Caco-2 (cell line): ENCODE results near the gene WIPF3. TPM values are rescaled to one million over a fixed set of nuclear protein-coding genes. Genes with fewer than 3 reads are reported as not detected.

ENCODE experiments used
- BruUV-seq: library from RNA; stranded (reverse); fragments of 400-500 nt; replicated peaks from 2 replicates; lab custom pipeline; 2021; lab: Mats Ljungman, UMichigan
- CTCF ChIA-PET: fragments of 300-600 bp; sonication (Branson Sonifier 250); formaldehyde crosslinking; loops from one replicate; lab custom pipeline; 2022; ENCODE audit warnings: antibody characterized with exemption; lab: Charles Lee
- POLR2A ChIA-PET: fragments of 300-600 bp; sonication (Branson Sonifier 250); formaldehyde crosslinking; loops from one replicate; lab custom pipeline; 2022; ENCODE audit warnings: antibody characterized with exemption; lab: Charles Lee
- DNase-seq, 2 experiments: peaks; one replicate each; pipeline versions ENCODE4 v3.0.0 to v3.0.0-alpha.2; 2020 to 2022
- H3K27me3 ChIP-seq: replicated peaks from 2 replicates; pipeline ENCODE4 v1.6.0; 2011; ENCODE audit warnings: low read length; ENCODE audit not compliant: control insufficient read depth, insufficient read depth
- H3K36me3 ChIP-seq: 2 replicates; pipeline ENCODE4 v1.5.1; 2011; ENCODE audit warnings: low read length; ENCODE audit not compliant: control insufficient read depth, insufficient read depth
- H3K4me1 ChIP-seq: fragments of 250-450 bp; sonication (Bioruptor Pico); 2 replicates; pipeline ENCODE4 v1.5.1; 2020; ENCODE audit warnings: mild to moderate bottlenecking
- H3K4me3 ChIP-seq: 2 replicates; pipeline ENCODE4 v1.5.1; 2011; ENCODE audit warnings: low read depth, mild to moderate bottlenecking, control low read depth, low read length
- H3K9me3 ChIP-seq: fragments of 250-450 bp; sonication (Bioruptor Pico); 2 replicates; pipeline ENCODE4 v1.5.1; 2020; ENCODE audit warnings: mild to moderate bottlenecking, moderate library complexity
- H3K27ac Mint-ChIP-seq: one replicate; pipeline ENCODE4 v1.8.0; 2022; ENCODE audit warnings: mixed read lengths; ENCODE audit not compliant: unreplicated experiment
- H3K27me3 Mint-ChIP-seq: one replicate; pipeline ENCODE4 v1.8.0; 2022; ENCODE audit warnings: mixed read lengths; ENCODE audit not compliant: insufficient read depth, unreplicated experiment
- H3K36me3 Mint-ChIP-seq: one replicate; pipeline ENCODE4 v1.8.0; 2022; ENCODE audit warnings: mild to moderate bottlenecking, mixed read lengths; ENCODE audit not compliant: insufficient read depth, unreplicated experiment
- H3K4me1 Mint-ChIP-seq: one replicate; pipeline ENCODE4 v1.8.0; 2022; ENCODE audit warnings: low read depth, mixed read lengths; ENCODE audit not compliant: unreplicated experiment
- H3K4me3 Mint-ChIP-seq: one replicate; pipeline ENCODE4 v1.8.0; 2022; ENCODE audit warnings: mild to moderate bottlenecking, moderate library complexity, mixed read lengths; ENCODE audit not compliant: unreplicated experiment
- H3K9me3 Mint-ChIP-seq: one replicate; pipeline ENCODE4 v1.8.0; 2022; ENCODE audit warnings: mixed read lengths; ENCODE audit not compliant: unreplicated experiment
- intact Hi-C: fragments of 100-400 bp; cut with micrococcal nuclease; formaldehyde crosslinking; loops from one replicate; pipeline ENCODE4 v1.10.0; 2022; ENCODE audit not compliant: unreplicated experiment
- total RNA-seq: library from RNA; stranded (reverse); gene quantifications from 2 replicates; pipeline ENCODE4 v1.2.3, GENCODE V29; 2022
- TF ChIP-seq, protein P1 (sequence below), 2 experiments: fragments of 200-600 bp in 1 of 2; IDR thresholded peaks; 1 replicate in 1 of 2; 2 replicates in 1 of 2; pipeline versions ENCODE4 v1.5.1 to v1.8.0; 2011 to 2022; ENCODE audit warnings: antibody characterized with exemption in 1 of 2, control low read depth in 1 of 2, inconsistent platforms in 1 of 2, low read depth in 1 of 2, low read length in 1 of 2, mild to moderate bottlenecking in 1 of 2, moderate library complexity in 1 of 2; ENCODE audit not compliant: insufficient read depth in 1 of 2, severe bottlenecking in 1 of 2, unreplicated experiment in 1 of 2

The WIPF3 gene
- total RNA-seq, 1 experiment from 2014 or later, result 1.2 TPM

DNA sequence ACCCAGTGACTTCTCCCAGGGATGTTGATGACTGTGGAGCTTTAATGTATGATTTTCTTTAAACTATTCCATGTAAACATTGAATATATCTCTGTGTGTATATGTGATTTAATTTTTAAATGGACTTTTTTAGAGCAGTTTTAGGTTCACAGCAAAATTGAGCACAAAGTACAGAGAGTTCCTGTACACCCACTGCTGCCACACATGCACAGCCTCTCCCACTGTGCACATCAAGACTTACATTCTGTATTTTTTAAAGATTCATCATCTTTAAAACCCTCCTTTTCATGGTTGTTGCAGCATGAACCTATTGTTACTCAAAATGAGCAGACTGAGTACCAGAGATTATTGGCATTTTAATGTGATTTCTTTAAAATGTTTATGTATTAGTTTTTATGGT lies 51.3 kb downstream of the WIPF3 start:
- no peaks in the 10 kb centered on the region for H3K9me3 ChIP-seq
- H3K27me3 Mint-ChIP-seq, result no peaks in the 10 kb centered on the region
- no peak overlapping the region for H3K4me3 ChIP-seq
- BruUV-seq, result no TSS peak
- no peaks in the 10 kb centered on the region for H3K9me3 Mint-ChIP-seq
- no peaks in the 10 kb centered on the region for H3K36me3 Mint-ChIP-seq
- intact Hi-C loops, result no loop called here
- TF ChIP-seq, protein P1, sequence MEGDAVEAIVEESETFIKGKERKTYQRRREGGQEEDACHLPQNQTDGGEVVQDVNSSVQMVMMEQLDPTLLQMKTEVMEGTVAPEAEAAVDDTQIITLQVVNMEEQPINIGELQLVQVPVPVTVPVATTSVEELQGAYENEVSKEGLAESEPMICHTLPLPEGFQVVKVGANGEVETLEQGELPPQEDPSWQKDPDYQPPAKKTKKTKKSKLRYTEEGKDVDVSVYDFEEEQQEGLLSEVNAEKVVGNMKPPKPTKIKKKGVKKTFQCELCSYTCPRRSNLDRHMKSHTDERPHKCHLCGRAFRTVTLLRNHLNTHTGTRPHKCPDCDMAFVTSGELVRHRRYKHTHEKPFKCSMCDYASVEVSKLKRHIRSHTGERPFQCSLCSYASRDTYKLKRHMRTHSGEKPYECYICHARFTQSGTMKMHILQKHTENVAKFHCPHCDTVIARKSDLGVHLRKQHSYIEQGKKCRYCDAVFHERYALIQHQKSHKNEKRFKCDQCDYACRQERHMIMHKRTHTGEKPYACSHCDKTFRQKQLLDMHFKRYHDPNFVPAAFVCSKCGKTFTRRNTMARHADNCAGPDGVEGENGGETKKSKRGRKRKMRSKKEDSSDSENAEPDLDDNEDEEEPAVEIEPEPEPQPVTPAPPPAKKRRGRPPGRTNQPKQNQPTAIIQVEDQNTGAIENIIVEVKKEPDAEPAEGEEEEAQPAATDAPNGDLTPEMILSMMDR (IDR thresholded peaks at IDR 0.05; ENCODE audit: insufficient read depth in 1 of 2, low read depth in 1 of 2, low read length in 1 of 2, severe bottlenecking in 1 of 2, unreplicated experiment in 1 of 2), result no peak
- DNase-seq, result no peak
- POLR2A ChIA-PET, result no interaction called here
- H3K4me1 Mint-ChIP-seq, result peaks cover 19% of the 10 kb centered on the region
- CTCF ChIA-PET, result no interaction called here
- H3K36me3 ChIP-seq, result no peaks in the 10 kb centered on the region
- no peak overlapping the region for H3K27ac Mint-ChIP-seq
- peaks cover 7% of the 10 kb centered on the region for H3K4me1 ChIP-seq
- no peaks in the 10 kb centered on the region for H3K27me3 ChIP-seq
- H3K4me3 Mint-ChIP-seq, result no peak overlapping the region

DNA sequence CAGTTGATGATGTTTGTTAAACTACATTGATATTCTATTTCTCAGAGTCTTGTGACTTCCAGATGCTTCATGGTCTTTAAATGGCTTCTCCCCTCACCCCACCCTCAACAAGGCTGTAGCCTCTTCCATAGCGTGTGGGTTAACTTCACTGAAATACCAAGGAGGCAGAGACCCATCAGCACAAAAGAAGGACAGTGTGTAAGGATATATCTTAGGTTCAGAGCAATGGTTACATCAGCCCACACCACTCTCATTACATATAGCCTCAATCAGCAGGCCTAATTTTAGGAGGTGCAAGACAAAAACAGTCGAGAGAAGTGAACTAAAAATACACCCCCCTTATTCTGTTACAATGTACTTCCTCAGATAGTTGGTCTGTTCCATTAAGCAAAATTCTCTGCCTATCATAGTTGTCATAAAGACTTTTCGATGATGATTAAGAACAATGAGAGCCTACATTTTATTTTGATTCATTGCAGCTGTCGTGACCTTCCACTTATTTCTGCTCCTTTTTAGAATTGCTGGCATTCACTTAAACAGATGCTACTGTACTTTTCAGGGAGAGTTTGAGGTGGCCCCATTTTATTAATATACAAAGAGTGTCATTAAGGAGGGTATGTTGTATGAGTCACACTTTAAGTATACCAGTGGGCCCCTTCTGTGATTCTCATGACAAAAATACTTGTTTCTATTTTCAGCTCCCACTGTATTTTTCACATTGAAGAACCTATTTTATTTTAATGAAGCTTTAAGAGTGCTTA lies 52.1 kb downstream of the WIPF3 start:
- BruUV-seq, result no TSS peak
- no peaks in the 10 kb centered on the region for H3K36me3 ChIP-seq
- H3K4me3 ChIP-seq, result no peak overlapping the region
- Mint-ChIP-seq H3K36me3 (no peaks in the 10 kb centered on the region), H3K27me3 (peaks cover 2% of the 10 kb centered on the region), H3K4me3 (no peak overlapping the region), H3K4me1 (peaks cover 19% of the 10 kb centered on the region), H3K9me3 (no peaks in the 10 kb centered on the region), H3K27ac (no peak overlapping the region)
- no peaks in the 10 kb centered on the region for H3K27me3 ChIP-seq
- DNase-seq, result no peak
- intact Hi-C loops, result no loop called here
- ChIA-PET POLR2A (no interaction called here), CTCF (no interaction called here)
- TF ChIP-seq, protein P1 (IDR thresholded peaks at IDR 0.05; ENCODE audit: insufficient read depth in 1 of 2, low read depth in 1 of 2, low read length in 1 of 2, severe bottlenecking in 1 of 2, unreplicated experiment in 1 of 2), result no peak
- H3K9me3 ChIP-seq, result no peaks in the 10 kb centered on the region
- peaks cover 7% of the 10 kb centered on the region for H3K4me1 ChIP-seq

DNA sequence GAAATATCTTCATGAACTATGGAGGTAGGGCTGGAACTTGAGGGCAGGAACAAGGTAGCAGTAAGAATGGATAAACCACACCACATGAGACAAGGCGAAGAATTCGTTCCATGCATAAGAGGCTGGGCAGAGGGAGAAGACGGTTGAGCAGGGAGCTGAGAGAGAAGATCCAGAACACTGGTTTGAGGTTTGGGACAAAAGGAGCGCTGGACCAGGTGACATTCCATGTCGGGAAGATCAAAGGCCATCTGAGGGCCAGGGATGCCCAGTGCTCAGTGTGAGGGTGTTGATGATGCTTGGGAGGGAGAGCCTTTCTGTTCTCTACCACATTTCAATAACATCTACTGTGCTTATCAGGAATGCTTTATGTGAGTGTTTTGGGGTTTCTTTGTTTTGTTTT lies 52.8 kb downstream of the WIPF3 start:
- Mint-ChIP-seq H3K9me3 (no peaks in the 10 kb centered on the region), H3K27ac (no peak overlapping the region), H3K36me3 (no peaks in the 10 kb centered on the region), H3K4me3 (no peak overlapping the region), H3K27me3 (peaks cover 2% of the 10 kb centered on the region), H3K4me1 (peaks cover 19% of the 10 kb centered on the region)
- Histone ChIP-seq H3K36me3 (no peaks in the 10 kb centered on the region), H3K4me1 (peaks cover 7% of the 10 kb centered on the region), H3K27me3 (no peaks in the 10 kb centered on the region), H3K9me3 (no peaks in the 10 kb centered on the region), H3K4me3 (no peak overlapping the region)
- BruUV-seq, result no TSS peak
- no peak for DNase-seq
- ChIA-PET POLR2A (no interaction called here), CTCF (no interaction called here)
- TF ChIP-seq, protein P1 (IDR thresholded peaks at IDR 0.05; ENCODE audit: insufficient read depth in 1 of 2, low read depth in 1 of 2, low read length in 1 of 2, severe bottlenecking in 1 of 2, unreplicated experiment in 1 of 2), result no peak
- intact Hi-C loops, result no loop called here
